NCI-H226 (cell line): ENCODE results near the gene TCF20.

Experiments used
- DNase-seq: peaks from one replicate; pipeline ENCODE4 v3.0.0-alpha.2; 2015

Gene TCF20

GRCh38 chr22:42270510-42271190, at the start of gene TCF20:
Gene TCF20 (minus strand): TSS chr22:42270653. CDS start chr22:42215305, 55,348 bp downstream.
- DNase-seq = peak; percentile 55

- no peak for DNase-seq
Measured at GRCh38 chr22:42319386-42319785, 48.9 kb upstream of the TCF20 start.

- DNase-seq = no peak
Measured at GRCh38 chr22:42318967-42319366, 48.5 kb upstream of the TCF20 start.

- peak; percentile 12 for DNase-seq
Measured at GRCh38 chr22:42317691-42318547, 47.5 kb upstream of the TCF20 start.

GRCh38 chr22:42317008-42317407, 46.6 kb upstream of the TCF20 start:
- peak; percentile 53 for DNase-seq

- no peak for DNase-seq
Measured at GRCh38 chr22:42315392-42315756, 44.9 kb upstream of the TCF20 start.

GRCh38 chr22:42314709-42315391, 44.4 kb upstream of the TCF20 start:
- no peak for DNase-seq

- peak; percentile 87 for DNase-seq
Measured at GRCh38 chr22:42313804-42314581, 43.5 kb upstream of the TCF20 start.

GRCh38 chr22:42313204-42313603, 42.8 kb upstream of the TCF20 start:
- no peak for DNase-seq

- DNase-seq = no peak
Measured at GRCh38 chr22:42310291-42311015, 40.0 kb upstream of the TCF20 start.

GRCh38 chr22:42309865-42310264, 39.4 kb upstream of the TCF20 start:
- no peak for DNase-seq

GRCh38 chr22:42308892-42309468, 38.5 kb upstream of the TCF20 start:
- DNase-seq = no peak

GRCh38 chr22:42307806-42308563, 37.5 kb upstream of the TCF20 start:
- no peak for DNase-seq

- no peak for DNase-seq
Measured at GRCh38 chr22:42306010-42306409, 35.6 kb upstream of the TCF20 start.

- no peak for DNase-seq
Measured at GRCh38 chr22:42304324-42304790, 33.9 kb upstream of the TCF20 start.

GRCh38 chr22:42303396-42304323, 33.2 kb upstream of the TCF20 start:
- no peak for DNase-seq

GRCh38 chr22:42301742-42302102, 31.3 kb upstream of the TCF20 start:
- no peak for DNase-seq

GRCh38 chr22:42301077-42301741, 30.8 kb upstream of the TCF20 start:
- DNase-seq = no peak
